HEK293T (cell line): ENCODE data around the gene CMPK2.

Experiments
- L3MBTL2 ChIP-seq: fragments of 450-650 bp; conservative IDR thresholded peaks from 2 replicates; pipeline ENCODE4 v1.6.1; 2016; ENCODE audit warnings: mild to moderate bottlenecking
- SP1 ChIP-seq: fragments of 450-650 bp; IDR thresholded peaks from 2 replicates; pipeline ENCODE4 v1.6.1; 2017
- TARDBP ChIP-seq: fragments of 450-650 bp; IDR thresholded peaks from 2 replicates; pipeline ENCODE4 v1.6.1; 2016

GRCh38 chr2:6879011-6879410, 13.3 kb upstream of the CMPK2 start:
- no peak for TF ChIP-seq SP1
- TF ChIP-seq L3MBTL2: no peak
- no peak for TF ChIP-seq TARDBP
